Stimulated activated CD8-positive, alpha-beta memory T cell treated with anti-CD3 and anti-CD28 coated beads, Interleukin-2, amount 100 ng/mL, for 1 hour (primary cell): ENCODE data around the gene GPC5.
"Not testable (repeated sequence)": the region's sequence is repeated elsewhere in the genome, so short reads cannot be mapped to it uniquely, and the experiment has no call there.

Experiments
- DNase-seq, 2 donors: peaks; one replicate each; pipeline ENCODE4 v3.0.0-alpha.2; 2020; ENCODE audit warnings: low read depth in 2 of 2

The GPC5 gene

GRCh38 chr13:92539148-92539547 lies 1140.7 kb downstream of the GPC5 start:
- DNase-seq, result not testable (repeated sequence)

- no peak for DNase-seq
These were observed 1148.8 kb downstream of the GPC5 start for GRCh38 chr13:92547266-92547665.

GRCh38 chr13:92549276-92549675 lies 1150.9 kb downstream of the GPC5 start:
- DNase-seq, result no peak

- no peak for DNase-seq
These were observed 1155.2 kb downstream of the GPC5 start for GRCh38 chr13:92553470-92554114.

- DNase-seq, result no peak
These were observed 1162.5 kb downstream of the GPC5 start for GRCh38 chr13:92560883-92561282.

- no peak for DNase-seq
These were observed 1166.5 kb downstream of the GPC5 start for GRCh38 chr13:92564942-92565341.

- no peak for DNase-seq
These were observed 1168.3 kb downstream of the GPC5 start for GRCh38 chr13:92566767-92567166.

- no peak for DNase-seq
These were observed 1173.8 kb downstream of the GPC5 start for GRCh38 chr13:92572190-92572589.

- DNase-seq, result no peak
These were observed 1175.1 kb downstream of the GPC5 start for GRCh38 chr13:92573467-92574057.

- DNase-seq, result no peak
These were observed 1176.1 kb downstream of the GPC5 start for GRCh38 chr13:92574499-92574898.

- DNase-seq, result no peak
These were observed 1177.4 kb downstream of the GPC5 start for GRCh38 chr13:92575777-92576176.

GRCh38 chr13:92578358-92578757 lies 1179.9 kb downstream of the GPC5 start:
- no peak for DNase-seq

GRCh38 chr13:92589955-92590354 lies 1191.5 kb downstream of the GPC5 start:
- DNase-seq, result no peak

- DNase-seq, result no peak
These were observed 1192.1 kb downstream of the GPC5 start for GRCh38 chr13:92590503-92590908.

GRCh38 chr13:92591117-92591516 lies 1192.7 kb downstream of the GPC5 start:
- DNase-seq, result no peak

- DNase-seq, result no peak
These were observed 1194.3 kb downstream of the GPC5 start for GRCh38 chr13:92592757-92593156.

- no peak for DNase-seq
These were observed 1204.1 kb downstream of the GPC5 start for GRCh38 chr13:92602560-92602959.

- DNase-seq, result no peak
These were observed 1211.0 kb downstream of the GPC5 start for GRCh38 chr13:92609376-92609775.

- no peak for DNase-seq
These were observed 1214.5 kb downstream of the GPC5 start for GRCh38 chr13:92612892-92613291.

- no peak for DNase-seq
These were observed 1215.5 kb downstream of the GPC5 start for GRCh38 chr13:92613921-92614320.

- no peak for DNase-seq
These were observed 1223.6 kb downstream of the GPC5 start for GRCh38 chr13:92621985-92622384.

GRCh38 chr13:92622905-92623304 lies 1224.5 kb downstream of the GPC5 start:
- no peak for DNase-seq

GRCh38 chr13:92626274-92626673 lies 1227.9 kb downstream of the GPC5 start:
- no peak for DNase-seq

- DNase-seq, result no peak
These were observed 1242.5 kb downstream of the GPC5 start for GRCh38 chr13:92640936-92641335.
